Activated gamma-delta T cell treated with anti-CD3 and anti-CD28 coated beads, Interleukin-2, amount 50 U/mL, for 16 hours (primary cell): Measurements from ENCODE around the gene CCDC47.
"Not testable (repeated sequence)": the region's sequence is repeated elsewhere in the genome, so short reads cannot be mapped to it uniquely, and the experiment has no call there.

Experiments
- DNase-seq: peaks from one replicate; pipeline ENCODE4 v3.0.0-alpha.2; 2020; ENCODE audit warnings: low read depth

The CCDC47 gene, protein sequence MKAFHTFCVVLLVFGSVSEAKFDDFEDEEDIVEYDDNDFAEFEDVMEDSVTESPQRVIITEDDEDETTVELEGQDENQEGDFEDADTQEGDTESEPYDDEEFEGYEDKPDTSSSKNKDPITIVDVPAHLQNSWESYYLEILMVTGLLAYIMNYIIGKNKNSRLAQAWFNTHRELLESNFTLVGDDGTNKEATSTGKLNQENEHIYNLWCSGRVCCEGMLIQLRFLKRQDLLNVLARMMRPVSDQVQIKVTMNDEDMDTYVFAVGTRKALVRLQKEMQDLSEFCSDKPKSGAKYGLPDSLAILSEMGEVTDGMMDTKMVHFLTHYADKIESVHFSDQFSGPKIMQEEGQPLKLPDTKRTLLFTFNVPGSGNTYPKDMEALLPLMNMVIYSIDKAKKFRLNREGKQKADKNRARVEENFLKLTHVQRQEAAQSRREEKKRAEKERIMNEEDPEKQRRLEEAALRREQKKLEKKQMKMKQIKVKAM

DNA sequence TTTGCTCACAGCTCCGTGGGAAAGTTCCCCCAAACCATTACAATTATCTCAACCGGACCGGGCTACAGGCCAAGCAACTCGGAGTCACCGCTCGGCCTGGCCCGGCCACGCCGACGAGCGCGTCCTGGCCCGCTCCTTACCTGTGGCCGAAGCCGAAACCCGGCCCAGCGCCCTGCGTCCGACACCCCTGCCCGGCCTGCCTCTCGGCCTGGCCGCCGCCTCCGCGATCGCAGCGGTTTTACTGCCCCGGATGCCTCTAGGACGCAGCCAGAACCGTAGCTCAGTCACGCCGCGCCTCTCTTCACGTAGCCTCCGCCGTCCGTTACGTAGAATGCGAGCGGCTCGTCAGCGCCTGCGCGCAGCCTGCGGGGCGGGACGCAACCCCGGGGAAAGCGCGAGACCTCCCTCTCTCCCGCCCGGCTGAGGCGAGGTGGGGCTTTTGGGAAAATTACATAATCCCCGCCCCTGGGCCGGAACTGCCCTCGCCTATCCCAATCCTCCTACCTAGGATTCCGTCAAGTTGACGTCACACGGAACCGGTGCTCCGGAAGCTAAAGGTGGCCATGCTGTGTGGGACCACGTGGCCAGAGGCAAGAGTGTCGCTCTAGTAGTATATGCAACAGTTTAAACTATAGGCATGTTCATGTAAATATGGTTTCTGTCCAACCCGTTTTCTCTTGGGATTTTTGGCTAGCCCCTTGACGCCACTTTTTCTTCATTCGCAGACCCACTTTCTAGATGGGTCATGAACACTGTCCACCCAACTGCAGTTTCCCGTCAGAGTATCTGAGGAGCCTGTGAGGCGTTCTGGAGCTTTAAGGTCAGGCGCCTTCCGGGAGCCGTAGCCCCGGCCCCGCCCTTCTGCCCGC lies at the start of gene CCDC47:
Gene CCDC47, minus strand, starts transcription at position 326 of the 869 bp plus-strand sequence. CDS start 7,422 bp downstream, outside the sequence.
- peak; percentile 96 for DNase-seq

DNA sequence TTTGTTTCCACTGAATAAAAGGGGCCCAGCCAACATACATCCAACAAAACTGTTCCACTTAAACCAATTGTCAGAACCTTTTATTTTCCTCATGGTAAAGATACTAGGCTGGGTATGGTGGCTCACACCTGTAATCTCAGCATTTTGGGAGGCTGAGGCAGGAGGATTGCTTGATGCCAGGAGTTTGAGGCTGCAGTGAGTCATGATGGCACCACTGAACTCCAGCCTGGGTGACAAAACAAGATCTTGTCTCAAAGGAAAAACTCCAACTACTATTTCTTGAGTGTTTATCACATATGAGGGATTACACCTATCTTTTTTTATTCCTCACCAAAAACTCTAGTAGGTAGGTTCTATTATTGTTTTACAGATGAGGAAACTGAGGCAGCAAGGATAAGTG lies 49.1 kb upstream of the CCDC47 start:
- DNase-seq = no peak

- DNase-seq = no peak
These were observed 48.4 kb upstream of the CCDC47 start for GRCh38 chr17:63821804-63822203.

GRCh38 chr17:63820963-63821561 lies 47.7 kb upstream of the CCDC47 start:
- no peak for DNase-seq

- no peak for DNase-seq
These were observed 46.5 kb upstream of the CCDC47 start for GRCh38 chr17:63819585-63820537.

DNA sequence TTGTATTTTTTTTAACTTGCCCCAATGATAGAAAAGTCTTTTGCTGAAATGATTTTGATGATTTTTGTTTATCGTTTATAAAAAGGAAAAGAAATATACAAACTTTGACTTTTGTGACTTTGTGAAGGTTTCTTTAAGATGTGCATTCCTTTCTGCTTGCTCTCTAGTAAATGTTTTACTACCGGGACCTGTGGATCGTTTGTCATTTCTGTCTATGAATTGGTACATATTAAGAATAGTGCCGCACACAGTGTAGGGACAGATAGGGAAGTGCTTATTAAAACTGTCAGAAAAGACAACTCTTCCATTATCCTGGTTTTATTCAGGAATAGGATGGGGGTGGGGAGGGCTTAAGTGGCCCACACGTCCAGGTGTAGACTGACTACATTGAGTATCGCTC lies 45.7 kb upstream of the CCDC47 start:
- no peak for DNase-seq

DNA sequence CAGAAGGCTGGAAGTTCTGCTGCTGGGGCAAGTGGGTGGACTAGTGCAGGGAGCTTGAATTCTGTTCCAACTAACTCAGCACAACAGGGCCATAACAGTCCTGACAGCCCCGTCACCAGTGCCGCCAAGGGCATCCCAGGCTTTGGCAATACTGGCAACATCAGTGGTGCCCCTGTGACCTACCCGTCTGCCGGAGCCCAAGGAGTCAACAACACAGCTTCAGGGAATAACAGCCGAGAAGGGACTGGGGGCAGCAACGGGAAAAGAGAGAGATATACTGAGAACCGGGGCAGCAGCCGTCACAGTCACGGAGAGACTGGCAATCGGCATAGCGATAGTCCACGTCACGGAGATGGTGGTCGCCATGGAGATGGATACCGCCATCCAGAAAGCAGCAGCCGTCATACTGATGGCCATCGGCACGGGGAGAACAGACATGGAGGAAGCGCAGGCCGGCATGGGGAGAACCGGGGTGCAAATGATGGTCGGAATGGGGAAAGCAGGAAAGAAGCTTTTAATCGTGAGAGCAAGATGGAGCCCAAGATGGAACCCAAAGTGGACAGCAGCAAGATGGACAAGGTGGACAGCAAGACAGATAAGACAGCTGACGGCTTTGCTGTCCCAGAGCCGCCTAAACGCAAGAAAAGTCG lies 44.5 kb upstream of the CCDC47 start:
- DNase-seq = no peak

DNA sequence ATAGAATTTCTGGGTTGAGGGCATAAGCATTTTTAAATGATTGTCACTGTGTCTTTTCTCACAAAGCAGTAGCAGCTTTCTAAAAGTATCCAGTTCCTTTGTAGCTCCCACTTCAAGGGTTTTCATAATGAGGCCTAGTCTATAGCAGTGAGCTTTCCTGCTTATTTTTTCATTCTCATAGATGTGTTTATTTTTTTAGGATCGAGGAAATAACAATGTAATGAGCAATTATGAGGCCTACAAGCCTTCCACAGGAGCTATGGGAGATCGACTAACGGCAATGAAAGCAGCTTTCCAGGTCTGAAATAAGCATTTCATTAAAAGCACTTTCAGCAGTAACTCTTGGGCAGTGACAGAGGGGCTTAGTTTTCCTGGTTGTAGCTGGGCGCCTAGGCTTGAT lies 43.3 kb upstream of the CCDC47 start:
- no peak for DNase-seq

DNA sequence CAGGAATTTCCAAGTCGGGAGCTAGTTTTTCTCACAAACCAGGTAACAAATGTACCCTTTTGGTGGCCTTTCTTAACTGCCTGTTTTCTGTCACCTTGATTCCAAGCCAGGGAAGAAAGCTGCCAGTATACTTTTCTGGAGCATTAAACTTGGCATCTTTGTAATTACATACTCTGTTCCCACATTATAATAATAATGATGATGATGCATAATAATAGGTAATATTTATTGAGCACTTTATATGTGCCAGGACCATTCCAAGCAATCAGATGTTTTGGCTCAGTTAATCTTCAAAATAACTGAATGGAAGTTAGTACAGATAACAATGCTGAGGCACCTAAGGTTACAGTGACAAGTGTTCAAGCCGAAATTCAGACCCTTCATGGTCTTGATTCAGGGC lies 42.7 kb upstream of the CCDC47 start:
- no peak for DNase-seq

GRCh38 chr17:63809970-63810369 lies 36.6 kb upstream of the CCDC47 start:
- no peak for DNase-seq

DNA sequence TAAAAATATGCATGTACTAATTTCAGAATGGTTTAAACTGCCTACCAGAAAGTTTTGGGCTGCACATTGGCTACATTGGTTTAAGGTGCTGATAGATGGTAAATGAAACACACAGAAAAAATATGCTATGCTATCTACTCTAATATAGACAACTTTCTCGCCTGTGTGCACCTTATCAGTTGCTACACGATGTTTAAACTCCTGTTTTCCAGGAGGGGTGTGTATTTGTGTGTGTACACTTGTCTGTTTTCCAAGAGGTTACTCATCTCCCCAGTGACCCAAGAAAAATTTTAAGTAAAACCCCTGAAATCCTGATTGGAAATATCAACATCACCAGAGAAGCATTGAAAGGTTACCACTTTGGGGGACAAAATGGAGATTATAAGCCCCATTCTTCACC lies 32.2 kb upstream of the CCDC47 start:
- DNase-seq = no peak

GRCh38 chr17:63804328-63804727 lies 30.9 kb upstream of the CCDC47 start:
- DNase-seq = no peak

DNA sequence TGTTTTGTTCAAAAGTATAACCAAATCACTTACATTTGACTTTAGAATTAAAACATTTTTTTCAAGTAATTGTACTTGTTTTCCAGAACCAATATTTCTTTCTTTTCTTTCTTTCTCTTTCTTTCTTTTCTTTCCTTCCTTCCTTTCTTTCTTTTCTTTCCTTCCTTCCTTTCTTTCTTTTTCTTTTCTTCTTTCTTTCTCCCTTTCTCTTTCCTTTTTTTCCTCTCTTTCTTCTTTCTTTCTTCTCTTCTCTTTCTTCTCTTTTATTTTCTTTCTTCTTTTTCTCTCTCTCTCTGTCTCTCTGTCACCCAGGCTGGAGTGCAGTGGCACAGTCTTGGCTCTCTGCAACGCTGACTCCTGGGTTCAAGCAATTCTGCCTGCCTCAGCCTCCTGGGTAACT lies 27.4 kb upstream of the CCDC47 start:
- no peak for DNase-seq

DNA sequence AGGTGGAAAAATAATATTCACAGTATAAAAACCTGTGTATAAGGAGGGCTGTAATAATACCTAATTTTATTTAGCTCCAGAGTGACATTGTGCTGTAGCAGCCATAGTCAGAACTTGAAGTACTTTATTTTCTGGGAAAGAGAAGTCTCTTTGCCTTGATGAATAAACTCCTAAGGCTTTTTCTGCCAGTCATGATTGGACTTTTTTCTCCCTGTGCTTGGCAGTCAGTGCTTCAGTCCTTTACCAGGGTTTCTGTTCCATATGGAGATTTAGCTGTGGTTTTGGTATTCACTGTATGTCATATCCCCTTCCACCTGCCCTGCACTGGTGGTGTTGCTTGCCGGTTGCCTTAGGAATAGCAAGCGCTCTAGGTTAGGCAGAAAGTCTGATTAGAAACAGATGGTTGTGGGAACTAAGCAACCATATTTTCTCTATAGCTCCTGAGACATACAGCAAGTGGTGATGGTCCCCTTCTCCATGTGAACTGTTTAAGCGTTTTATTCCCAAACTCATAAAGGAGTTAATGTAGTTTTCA lies 25.2 kb upstream of the CCDC47 start:
- no peak for DNase-seq

GRCh38 chr17:63796375-63796774 lies 23.0 kb upstream of the CCDC47 start:
- DNase-seq = not testable (repeated sequence)

DNA sequence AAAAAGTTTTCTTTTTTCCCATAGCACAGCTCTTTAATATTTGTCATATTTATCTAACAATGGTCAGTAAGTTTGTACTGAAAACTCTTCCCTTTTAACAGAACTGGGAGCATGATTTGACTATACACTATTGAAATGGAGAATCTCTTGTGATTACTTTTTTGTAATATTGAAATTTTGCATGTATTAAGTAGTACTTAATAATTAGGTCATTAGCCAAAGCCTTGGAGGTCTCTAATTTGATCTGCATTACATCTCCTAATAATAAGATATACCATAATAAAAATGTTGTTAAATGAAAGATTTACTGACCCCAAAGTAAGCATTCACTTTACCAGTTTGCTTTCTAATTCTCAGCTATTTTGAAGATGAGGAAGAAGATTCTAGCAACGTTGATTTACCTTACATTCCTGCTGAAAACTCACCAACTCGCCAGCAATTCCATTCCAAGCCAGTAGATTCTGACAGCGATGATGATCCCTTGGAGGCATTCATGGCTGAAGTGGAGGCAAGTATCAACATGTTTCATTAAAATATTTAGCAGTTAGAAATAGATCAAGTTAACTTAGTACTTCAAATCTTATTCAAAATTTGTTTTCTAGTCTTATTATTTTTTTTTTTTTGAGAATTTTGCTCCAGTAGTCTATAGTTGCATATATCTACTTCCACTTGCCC lies 18.8 kb upstream of the CCDC47 start:
- DNase-seq = no peak

- no peak for DNase-seq
These were observed 16.7 kb upstream of the CCDC47 start for GRCh38 chr17:63790057-63790456.

DNA sequence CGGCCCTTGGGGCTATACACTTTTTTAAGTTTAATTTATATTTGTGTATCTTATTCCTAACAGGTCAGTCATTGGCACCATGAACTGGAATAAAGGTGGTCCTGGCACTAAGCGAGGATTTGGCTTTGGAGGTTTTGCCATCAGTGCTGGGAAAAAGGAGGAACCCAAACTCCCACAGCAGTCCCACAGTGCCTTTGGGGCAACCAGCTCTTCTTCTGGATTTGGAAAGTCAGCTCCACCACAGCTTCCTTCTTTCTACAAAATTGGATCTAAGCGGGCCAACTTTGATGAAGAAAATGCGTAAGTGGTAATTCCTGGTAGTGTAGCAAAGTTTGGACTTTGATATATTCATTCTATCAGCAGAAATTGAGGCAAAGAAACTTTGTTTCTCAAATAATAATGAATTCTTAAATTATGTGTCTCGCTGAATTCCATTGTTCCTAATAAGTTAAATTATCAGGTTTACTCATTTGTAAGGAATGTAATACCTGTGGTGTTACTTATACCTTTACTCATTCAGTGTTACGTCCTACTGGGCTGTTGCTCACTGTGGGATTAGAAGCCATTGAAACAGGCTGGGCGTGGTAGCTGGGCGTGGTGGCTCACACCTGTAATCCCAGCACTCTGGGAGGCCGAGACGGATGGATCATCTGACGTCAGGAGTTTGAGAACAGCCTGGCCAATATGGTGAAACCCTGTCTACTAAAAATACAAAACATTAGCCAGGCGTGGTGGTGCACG lies 13.7 kb upstream of the CCDC47 start:
- no peak for DNase-seq

DNA sequence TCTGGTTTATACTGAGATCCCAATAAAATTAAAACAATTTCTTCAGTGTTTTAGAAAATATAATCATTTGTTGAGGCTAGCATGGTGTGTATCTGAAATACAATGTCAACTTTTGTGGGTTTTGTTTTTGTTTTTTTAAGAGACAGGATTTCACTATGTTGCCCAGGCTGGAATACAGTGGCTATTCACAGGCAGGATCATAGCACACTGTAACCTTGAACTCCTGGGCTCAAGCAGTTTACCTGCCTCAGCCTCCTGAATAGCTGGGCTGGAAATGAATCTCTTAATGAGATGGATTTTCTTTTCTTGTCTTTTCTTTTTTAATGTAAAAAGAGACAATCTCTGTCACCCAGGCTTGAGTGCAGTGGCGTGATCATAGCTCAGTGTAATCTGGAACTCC lies 12.7 kb upstream of the CCDC47 start:
- no peak for DNase-seq
